Peyer's patch (tissue), 4 donors: ENCODE results near the gene ATP11A.

Experiments used
- CTCF ChIP-seq, 6 experiments: fragments of 450-650 bp in 4 of 6; fragments of 200-600 bp in 2 of 6; sonication (generic) in 1 of 6; IDR thresholded peaks; one replicate each; pipeline ENCODE4 v1.5.1; 2017 to 2019; ENCODE audit warnings: antibody characterized with exemption in 6 of 6, mild to moderate bottlenecking in 3 of 6, moderate library complexity in 1 of 6
- POLR2A ChIP-seq, 2 donors: fragments of 450-650 bp; IDR thresholded peaks; one replicate each; pipeline ENCODE4 v1.5.1; 2017; ENCODE audit warnings: antibody characterized with exemption in 2 of 2, mild to moderate bottlenecking in 2 of 2, moderate library complexity in 2 of 2

DNA sequence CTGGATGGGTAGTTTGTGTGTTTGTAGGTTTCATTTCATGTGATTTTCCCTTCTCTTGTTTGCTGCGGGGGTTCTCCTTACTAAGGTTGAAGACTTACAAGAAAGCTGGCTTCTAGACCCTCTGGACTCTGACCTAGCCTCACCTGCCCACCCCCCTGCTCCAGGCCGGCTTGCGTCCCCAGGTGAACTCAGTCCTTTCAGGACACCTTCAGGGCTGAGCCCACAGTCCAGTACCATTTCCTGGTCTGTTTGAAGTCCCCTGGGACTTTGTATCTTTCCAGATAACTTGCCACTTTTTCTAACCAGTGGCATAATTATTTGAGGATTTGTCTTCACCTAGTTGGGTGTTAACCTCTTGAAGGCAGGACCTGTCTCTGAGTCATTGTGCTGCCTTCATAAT is 227.9 kb downstream of the ATP11A start:
- no peak for TF ChIP-seq CTCF (IDR thresholded peaks at IDR 0.05)
- TF ChIP-seq POLR2A (IDR thresholded peaks at IDR 0.05) = no peak
